ENCODE measurements around the gene FCER1G. TPM values are rescaled to one million over a fixed set of nuclear protein-coding genes. Genes with fewer than 3 reads are reported as not detected.

FCER1G gene
- polyA plus RNA-seq, 1 donor from 2014 or later: 3.5 TPM

- Histone ChIP-seq H3K9me3 (ENCODE audit: low read length) (peaks cover 3% of the 10 kb centered on the region), H3F3A (ENCODE audit: insufficient read depth, low read length, poor library complexity, severe bottlenecking) (no peaks in the 10 kb centered on the region), H3K36me3 (ENCODE audit: insufficient read depth, low read length) (no peaks in the 10 kb centered on the region), H3K9me2 (ENCODE audit: insufficient read depth, low read length) (no peaks in the 10 kb centered on the region), H3K27ac (ENCODE audit: low read length) (peak overlapping the region; percentile 60), H4K20me1 (ENCODE audit: insufficient read depth) (no peaks in the 10 kb centered on the region), H3K79me2 (replicated peaks; ENCODE audit: insufficient read depth, low read length) (no peaks in the 10 kb centered on the region), H3K4me3 (ENCODE audit: low read length) (peak overlapping the region; percentile 50), H3K9ac (ENCODE audit: low read length) (peak overlapping the region; percentile 45), H2AFZ (ENCODE audit: low read depth, low read length) (no peak overlapping the region), H3K27me3 (ENCODE audit: insufficient read depth, low read depth, low read length) (peaks cover 20% of the 10 kb centered on the region), H3K4me2 (ENCODE audit: low read length) (peak overlapping the region; percentile 32)
- peak; percentile 11 for TF ChIP-seq MXI1 (conservative IDR thresholded peaks at IDR 0.05; ENCODE audit: poor library complexity, severe bottlenecking)
- no peak for TF ChIP-seq SMC3 (conservative IDR thresholded peaks at IDR 0.05; ENCODE audit: poor library complexity)
Observed at GRCh38 chr1:161260376-161261260, 45.5 kb downstream of the FCER1G start.

- H3F3A ChIP-seq (ENCODE audit: insufficient read depth, low read length, poor library complexity, severe bottlenecking): no peaks in the 10 kb centered on the region
- peak overlapping the region; percentile 50 for H3K4me3 ChIP-seq (ENCODE audit: low read length)
- H3K27me3 ChIP-seq (ENCODE audit: insufficient read depth, low read depth, low read length): peaks cover 20% of the 10 kb centered on the region
- TF ChIP-seq POLR2AphosphoS5 (IDR thresholded peaks at IDR 0.05) (peak; percentile 73), TAF1 (IDR thresholded peaks at IDR 0.05; ENCODE audit: low read depth) (no peak), MXI1 (conservative IDR thresholded peaks at IDR 0.05; ENCODE audit: poor library complexity, severe bottlenecking) (no peak), CTCF (IDR thresholded peaks at IDR 0.05; ENCODE audit: poor library complexity, severe bottlenecking) (no peak), SMC3 (conservative IDR thresholded peaks at IDR 0.05; ENCODE audit: poor library complexity) (no peak), RAD21 (conservative IDR thresholded peaks at IDR 0.05) (no peak), EZH2 (IDR thresholded peaks at IDR 0.05; ENCODE audit: borderline replicate concordance, insufficient read depth, low read length, poor library complexity, severe bottlenecking) (no peak), REST (IDR thresholded peaks at IDR 0.05; ENCODE audit: borderline replicate concordance) (peak; percentile 84), EP300 (conservative IDR thresholded peaks at IDR 0.05; ENCODE audit: poor library complexity, severe bottlenecking) (peak; percentile 32)
- H3K9me3 ChIP-seq (ENCODE audit: low read length): peaks cover 3% of the 10 kb centered on the region
- H3K79me2 ChIP-seq (replicated peaks; ENCODE audit: insufficient read depth, low read length): no peaks in the 10 kb centered on the region
- no peaks in the 10 kb centered on the region for H3K9me2 ChIP-seq (ENCODE audit: insufficient read depth, low read length)
- no peaks in the 10 kb centered on the region for H4K20me1 ChIP-seq (ENCODE audit: insufficient read depth)
- H3K4me2 ChIP-seq (ENCODE audit: low read length): peak overlapping the region; percentile 32
- peak overlapping the region; percentile 45 for H3K9ac ChIP-seq (ENCODE audit: low read length)
- no peaks in the 10 kb centered on the region for H3K36me3 ChIP-seq (ENCODE audit: insufficient read depth, low read length)
- peak overlapping the region; percentile 60 for H3K27ac ChIP-seq (ENCODE audit: low read length)
- no peak overlapping the region for H2AFZ ChIP-seq (ENCODE audit: low read depth, low read length)
Observed at GRCh38 chr1:161261261-161262235, 46.5 kb downstream of the FCER1G start.
